Left ventricle myocardium inferior (tissue), 1 donor: Measurements from ENCODE around the gene SEC14L5. TPM values are rescaled to one million over a fixed set of nuclear protein-coding genes. Genes with fewer than 3 reads are reported as not detected.
"Not testable (repeated sequence)": the region's sequence is repeated elsewhere in the genome, so short reads cannot be mapped to it uniquely, and the experiment has no call there.

Experiments used
- DNase-seq: peaks from one replicate; pipeline ENCODE4 v3.0.0-alpha.2; 2020
- H3K27ac ChIP-seq: fragments of 200-600 bp; replicated peaks from 2 replicates; pipeline ENCODE4 v1.8.0; 2021
- H3K27me3 ChIP-seq: fragments of 200-600 bp; 2 replicates; pipeline ENCODE4 v1.8.0; 2021; ENCODE audit warnings: low read depth
- H3K36me3 ChIP-seq: fragments of 200-600 bp; 2 replicates; pipeline ENCODE4 v1.8.0; 2021
- H3K4me1 ChIP-seq: fragments of 200-600 bp; 2 replicates; pipeline ENCODE4 v1.8.0; 2021
- H3K4me3 ChIP-seq: fragments of 200-600 bp; 2 replicates; pipeline ENCODE4 v1.8.0; 2021; ENCODE audit warnings: mild to moderate bottlenecking, moderate library complexity
- H3K9me3 ChIP-seq: fragments of 200-600 bp; replicated peaks from 2 replicates; pipeline ENCODE4 v1.8.0; 2021
- intact Hi-C: fragments of 100-400 bp; cut with micrococcal nuclease; formaldehyde crosslinking; loops from one replicate; pipeline ENCODE4 v1.11.0; 2022
- total RNA-seq: library from RNA; stranded (reverse); fragmentation: NEBNext Ultra II Directional; extraction: Animal tissue kit (Norgen Biotek cat#: 25700); gene quantifications from one replicate; pipeline ENCODE4 v1.2.1, GENCODE V29; 2021
- TF ChIP-seq, protein P1 (sequence below): fragments of 200-600 bp; IDR thresholded peaks from 2 replicates; pipeline ENCODE4 v1.8.0; 2021; ENCODE audit warnings: antibody characterized with exemption, mild to moderate bottlenecking, borderline replicate concordance
- donor health status: DM: no; HTN: yes; CAD: no; lungs with severe emphysema.

Gene SEC14L5
- total RNA-seq, 1 donor from 2014 or later: 15.5 TPM

GRCh38 chr16:4925293-4925607, 32.9 kb upstream of the SEC14L5 start:
- Histone ChIP-seq H3K4me1 (peaks cover 7% of the 10 kb centered on the region), H3K36me3 (peaks cover 6% of the 10 kb centered on the region), H3K9me3 (peaks cover 17% of the 10 kb centered on the region), H3K27me3 (no peaks in the 10 kb centered on the region), H3K27ac (no peak overlapping the region), H3K4me3 (no peak overlapping the region)
- intact Hi-C loops: no loop called here
- TF ChIP-seq, protein P1, sequence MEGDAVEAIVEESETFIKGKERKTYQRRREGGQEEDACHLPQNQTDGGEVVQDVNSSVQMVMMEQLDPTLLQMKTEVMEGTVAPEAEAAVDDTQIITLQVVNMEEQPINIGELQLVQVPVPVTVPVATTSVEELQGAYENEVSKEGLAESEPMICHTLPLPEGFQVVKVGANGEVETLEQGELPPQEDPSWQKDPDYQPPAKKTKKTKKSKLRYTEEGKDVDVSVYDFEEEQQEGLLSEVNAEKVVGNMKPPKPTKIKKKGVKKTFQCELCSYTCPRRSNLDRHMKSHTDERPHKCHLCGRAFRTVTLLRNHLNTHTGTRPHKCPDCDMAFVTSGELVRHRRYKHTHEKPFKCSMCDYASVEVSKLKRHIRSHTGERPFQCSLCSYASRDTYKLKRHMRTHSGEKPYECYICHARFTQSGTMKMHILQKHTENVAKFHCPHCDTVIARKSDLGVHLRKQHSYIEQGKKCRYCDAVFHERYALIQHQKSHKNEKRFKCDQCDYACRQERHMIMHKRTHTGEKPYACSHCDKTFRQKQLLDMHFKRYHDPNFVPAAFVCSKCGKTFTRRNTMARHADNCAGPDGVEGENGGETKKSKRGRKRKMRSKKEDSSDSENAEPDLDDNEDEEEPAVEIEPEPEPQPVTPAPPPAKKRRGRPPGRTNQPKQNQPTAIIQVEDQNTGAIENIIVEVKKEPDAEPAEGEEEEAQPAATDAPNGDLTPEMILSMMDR: no peak
- DNase-seq: no peak

DNA sequence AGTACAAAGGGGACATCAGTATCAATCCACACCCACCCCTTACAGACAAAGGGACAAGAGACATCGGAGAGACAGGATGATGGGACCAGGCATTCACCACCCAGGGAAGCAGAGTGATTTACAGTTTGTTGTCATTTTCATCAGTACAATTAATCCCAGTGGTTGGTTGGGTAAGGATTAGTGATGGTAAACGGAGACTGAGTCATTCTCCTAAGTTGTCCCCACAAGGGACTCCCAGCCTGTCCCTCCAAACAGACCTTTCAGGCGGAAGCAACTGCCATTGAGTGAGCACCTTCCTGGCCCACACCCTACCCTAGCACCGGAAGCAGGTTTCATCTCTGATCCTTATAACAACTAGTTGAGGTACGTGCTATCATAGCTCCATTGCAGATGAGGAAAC, 32.3 kb upstream of the SEC14L5 start:
- Histone ChIP-seq H3K27ac (no peak overlapping the region), H3K4me1 (peaks cover 7% of the 10 kb centered on the region), H3K9me3 (peaks cover 17% of the 10 kb centered on the region), H3K27me3 (no peaks in the 10 kb centered on the region), H3K36me3 (peaks cover 6% of the 10 kb centered on the region), H3K4me3 (no peak overlapping the region)
- no peak for DNase-seq
- intact Hi-C loops: no loop called here
- TF ChIP-seq, protein P1: no peak

DNA sequence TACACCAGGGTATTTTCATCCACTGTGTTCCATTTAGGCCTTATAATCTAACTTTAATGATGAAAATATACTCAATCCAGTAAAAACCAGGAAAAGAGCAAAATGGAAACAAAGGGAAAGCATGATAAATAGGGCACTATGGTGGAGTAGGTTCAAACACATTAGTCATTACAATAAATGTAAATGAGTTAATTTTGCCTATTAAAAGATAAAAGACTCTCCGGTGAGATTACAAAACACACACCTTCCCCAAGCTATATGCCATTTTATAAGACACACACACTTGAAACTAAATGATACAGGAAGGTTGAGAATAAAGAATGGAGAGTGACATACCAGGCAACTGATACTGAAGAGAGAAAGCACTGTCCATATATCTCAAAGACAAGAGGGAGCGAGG, 31.2 kb upstream of the SEC14L5 start:
- intact Hi-C loops: no loop called here
- Histone ChIP-seq H3K4me3 (no peak overlapping the region), H3K36me3 (peaks cover 6% of the 10 kb centered on the region), H3K9me3 (peaks cover 17% of the 10 kb centered on the region), H3K27me3 (no peaks in the 10 kb centered on the region), H3K27ac (no peak overlapping the region), H3K4me1 (peaks cover 7% of the 10 kb centered on the region)
- TF ChIP-seq, protein P1: no peak
- DNase-seq: no peak

DNA sequence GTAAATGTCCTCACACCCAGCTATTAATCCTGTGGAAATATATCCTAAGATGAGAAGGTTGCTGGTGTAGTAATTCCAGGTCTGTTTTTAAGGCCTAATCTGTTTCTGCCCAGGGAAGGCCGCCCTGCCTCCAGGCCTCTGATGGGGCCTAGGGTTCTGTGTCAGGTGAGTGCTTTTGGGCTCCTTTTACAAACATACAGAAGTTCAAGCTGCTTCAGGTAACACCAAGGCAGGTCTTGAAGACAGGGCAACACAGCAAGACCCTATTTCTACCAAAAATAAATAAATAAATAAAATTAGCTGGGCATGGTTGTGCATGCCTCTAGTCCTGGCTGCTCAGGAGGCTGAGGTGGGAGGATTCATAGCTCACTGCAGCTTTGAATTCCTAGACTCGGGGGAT, 30.5 kb upstream of the SEC14L5 start:
- H3K27me3 ChIP-seq: no peaks in the 10 kb centered on the region
- H3K36me3 ChIP-seq: peaks cover 6% of the 10 kb centered on the region
- peaks cover 17% of the 10 kb centered on the region for H3K9me3 ChIP-seq
- H3K4me1 ChIP-seq: peaks cover 7% of the 10 kb centered on the region
- intact Hi-C loops: no loop called here
- no peak overlapping the region for H3K4me3 ChIP-seq
- no peak overlapping the region for H3K27ac ChIP-seq
- DNase-seq: no peak
- TF ChIP-seq, protein P1: no peak

GRCh38 chr16:4928227-4928626, 29.9 kb upstream of the SEC14L5 start:
- H3K4me3 ChIP-seq: no peak overlapping the region
- TF ChIP-seq, protein P1: no peak
- H3K9me3 ChIP-seq: peaks cover 17% of the 10 kb centered on the region
- H3K4me1 ChIP-seq: peaks cover 9% of the 10 kb centered on the region
- H3K27ac ChIP-seq: no peak overlapping the region
- no peak for DNase-seq
- peaks cover 6% of the 10 kb centered on the region for H3K36me3 ChIP-seq
- intact Hi-C loops: no loop called here
- H3K27me3 ChIP-seq: no peaks in the 10 kb centered on the region

DNA sequence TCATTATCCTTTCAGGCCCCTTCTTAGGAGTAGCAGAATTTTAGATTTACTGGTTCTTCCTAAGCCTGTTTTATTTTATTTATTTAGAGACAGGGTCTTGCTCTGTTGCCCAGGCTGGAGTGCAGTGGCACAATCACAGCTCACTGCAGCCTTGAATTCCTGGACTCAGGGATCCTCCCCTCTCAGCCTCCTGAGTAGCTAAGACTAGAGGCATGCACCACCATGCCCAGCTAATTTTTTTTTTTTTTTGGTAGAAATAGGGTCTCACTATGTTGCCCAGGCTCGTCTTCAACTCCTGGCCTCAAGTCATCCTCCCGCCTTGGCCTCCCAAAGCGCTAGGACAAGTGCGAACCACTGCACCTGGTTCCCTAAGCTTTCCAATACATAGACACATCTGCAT, 28.5 kb upstream of the SEC14L5 start:
- Histone ChIP-seq H3K9me3 (peaks cover 17% of the 10 kb centered on the region), H3K4me1 (peaks cover 15% of the 10 kb centered on the region)
- DNase-seq, H3K27ac ChIP-seq, H3K36me3 ChIP-seq, H3K4me3 ChIP-seq, H3K27me3 ChIP-seq, intact Hi-C loops: not testable (repeated sequence)
